ENCODE results near the gene SMYD5. TPM values are rescaled to one million over a fixed set of nuclear protein-coding genes. Genes with fewer than 3 reads are reported as not detected.

The SMYD5 gene
- 27.1 and 31.0 TPM in 2 replicates for total RNA-seq

DNA sequence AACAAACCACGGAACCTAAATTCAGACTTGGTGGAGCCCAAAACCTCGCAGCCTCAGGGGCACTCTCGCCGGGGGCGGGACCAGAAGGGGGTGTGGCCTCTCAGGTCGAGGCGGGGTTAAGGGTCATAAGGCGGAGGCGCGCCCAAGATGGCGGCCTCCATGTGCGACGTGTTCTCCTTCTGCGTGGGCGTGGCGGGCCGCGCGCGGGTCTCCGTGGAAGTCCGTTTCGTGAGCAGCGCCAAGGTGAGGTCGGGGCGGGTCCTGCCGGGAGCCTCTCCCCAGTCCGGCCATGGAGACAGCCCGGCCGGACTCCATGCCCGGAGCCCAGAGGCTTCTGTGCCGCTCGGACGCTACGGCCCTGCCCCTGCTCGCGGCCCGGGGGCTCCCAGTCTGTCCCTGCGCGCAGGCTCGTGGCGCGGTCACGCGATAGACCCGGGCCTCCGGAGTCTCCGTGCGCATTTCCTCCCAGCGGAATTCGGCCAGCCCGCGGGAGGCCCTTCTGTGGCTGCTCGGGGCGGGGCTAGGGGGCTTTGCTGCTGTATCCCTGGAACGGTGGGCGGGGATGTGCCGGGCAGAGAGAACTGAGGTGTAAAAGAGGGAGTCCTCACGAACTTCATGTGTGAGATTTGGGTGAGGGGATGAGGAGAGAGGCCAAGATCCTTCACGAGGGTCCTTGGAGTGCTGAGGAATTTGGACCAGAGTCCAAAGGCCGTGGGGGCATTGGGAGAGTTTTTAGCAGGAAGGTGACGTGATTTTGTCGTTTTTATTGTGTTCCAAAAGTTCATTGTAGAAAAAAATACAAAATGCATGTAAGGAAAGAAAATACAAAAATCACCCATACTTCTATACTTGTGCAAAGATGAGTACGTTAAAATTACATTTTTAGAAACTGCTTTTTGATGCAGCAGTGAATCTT is at the start of gene SMYD5:
TSS of gene SMYD5 (plus strand) at position 126 of the 916 bp plus-strand sequence. CDS start at position 148, 22 bp downstream.

GRCh38 chr2:73202156-73203054 is 11.6 kb upstream of the SMYD5 start, which contains the start of gene NOTO:
Gene NOTO (plus strand): TSS chr2:73202574. CDS start chr2:73202667, 93 bp downstream.

GRCh38 chr2:73233154-73233931 is 19.3 kb downstream of the SMYD5 start, which contains the start of gene PRADC1:
Gene PRADC1 (minus strand): TSS chr2:73233239. CDS start chr2:73233160, 79 bp downstream.

GRCh38 chr2:73233932-73234832 is 20.1 kb downstream of the SMYD5 start, which contains the start of gene CCT7:
Gene CCT7 (plus strand): TSS chr2:73234308. CDS start chr2:73234379, 71 bp downstream.

Other genes starting within 250 kb of the SMYD5 start
- 12.7 and 14.0 TPM in 2 replicates for gene SFXN5, start 142.5 kb upstream of the SMYD5 start, total RNA-seq
- gene RAB11FIP5, start 101.3 kb upstream of the SMYD5 start, total RNA-seq: 46.0 and 70.5 TPM in 2 replicates
- gene NOTO, start 11.7 kb upstream of the SMYD5 start, total RNA-seq: not detected in 2 replicates
- 17.4 and 21.4 TPM in 2 replicates for gene PRADC1, start 19.0 kb downstream of the SMYD5 start, total RNA-seq
- 328 and 411 TPM in 2 replicates for gene CCT7, start 20.1 kb downstream of the SMYD5 start, total RNA-seq
- gene FBXO41, start 70.2 kb downstream of the SMYD5 start, total RNA-seq: 1.9 and 3.1 TPM in 2 replicates
- gene EGR4, start 79.3 kb downstream of the SMYD5 start, total RNA-seq: 0.83 TPM in 1 of 2 replicates, not detected in the other
- gene ALMS1, start 171.6 kb downstream of the SMYD5 start, total RNA-seq: 14.4 and 17.0 TPM in 2 replicates